Muscle of leg (tissue), 11 donors: ENCODE results near the gene TREH. TPM values are rescaled to one million over a fixed set of nuclear protein-coding genes. Genes with fewer than 3 reads are reported as not detected.

Experiments used
- DNase-seq: peaks from one replicate; pipeline ENCODE4 v3.0.0; 2013
- H3K27ac ChIP-seq: one replicate; pipeline ENCODE4 v1.5.1; 2013; ENCODE audit warnings: mild to moderate bottlenecking, low read length, control low read depth
- H3K27me3 ChIP-seq: one replicate; pipeline ENCODE4 v1.6.1; 2013; ENCODE audit warnings: low read length; ENCODE audit not compliant: control insufficient read depth, insufficient read depth
- H3K36me3 ChIP-seq: one replicate; pipeline ENCODE4 v1.6.1; 2013; ENCODE audit warnings: low read length; ENCODE audit not compliant: control insufficient read depth, insufficient read depth
- H3K4me1 ChIP-seq: one replicate; pipeline ENCODE4 v1.6.1; 2013; ENCODE audit warnings: low read length; ENCODE audit not compliant: control insufficient read depth, insufficient read depth
- H3K4me3 ChIP-seq: one replicate; pipeline ENCODE4 v1.5.1; 2013; ENCODE audit warnings: low read length, control low read depth
- H3K9me3 ChIP-seq: replicated peaks from 2 replicates; pipeline ENCODE4 v1.6.1; 2013; ENCODE audit warnings: low read depth, low read length; ENCODE audit not compliant: control insufficient read depth
- WGBS: methylation state at CpG from one replicate; pipeline ENCODE4 v1.1.5; 2013; ENCODE audit warnings: missing lambda C conversion rate; ENCODE audit not compliant: insufficient coverage; 5-methylcytosine and 5-hydroxymethylcytosine counted together
- polyA plus RNA-seq, 8 donors: library from polyadenylated mRNA; unstranded; fragments of 120-200 nt; gene quantifications; one replicate each; pipeline versions ENCODE4 v1.2.1 to v1.2.3, GENCODE V29; 2013; ENCODE audit warnings: inconsistent platforms in 1 of 8, low replicate concordance in 1 of 8; ENCODE audit not compliant: insufficient read length in 8 of 8, insufficient read depth in 1 of 8
- total RNA-seq: library from RNA; stranded (reverse); fragments of 120-200 nt; gene quantifications from one replicate; pipeline ENCODE4 v1.2.4, GENCODE V29; 2013

TREH gene
- total and polyA plus RNA-seq, 9 donors = under 0.01 to 5.6 (median 0.22) TPM

DNA sequence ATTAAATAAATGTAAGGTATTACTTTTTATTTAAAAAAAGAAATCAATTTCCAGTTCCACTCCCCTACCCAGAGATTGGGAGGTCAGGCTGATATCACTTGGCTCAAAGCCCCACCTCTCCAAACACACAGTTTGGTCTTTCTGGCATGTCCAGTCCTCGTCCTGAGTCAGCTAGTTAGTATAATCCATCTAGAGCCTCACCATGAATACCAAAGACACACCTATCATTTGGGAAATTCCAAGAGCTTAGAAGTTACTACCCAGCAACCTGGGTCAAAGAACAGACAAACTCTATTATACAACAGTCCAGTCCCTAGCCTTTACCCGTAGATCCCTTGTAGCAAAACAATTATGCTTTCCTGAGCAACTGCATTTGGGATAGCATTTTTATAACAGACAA lies 9.4 kb downstream of the TREH start:
- no peaks in the 10 kb centered on the region for H3K4me1 ChIP-seq
- no peaks in the 10 kb centered on the region for H3K9me3 ChIP-seq
- H3K4me3 ChIP-seq = no peak overlapping the region
- 67% methylated on average over 1 of the region's 2 CpGs for WGBS
- no peaks in the 10 kb centered on the region for H3K36me3 ChIP-seq
- H3K27me3 ChIP-seq = no peaks in the 10 kb centered on the region
- no peak overlapping the region for H3K27ac ChIP-seq
- DNase-seq = no peak

DNA sequence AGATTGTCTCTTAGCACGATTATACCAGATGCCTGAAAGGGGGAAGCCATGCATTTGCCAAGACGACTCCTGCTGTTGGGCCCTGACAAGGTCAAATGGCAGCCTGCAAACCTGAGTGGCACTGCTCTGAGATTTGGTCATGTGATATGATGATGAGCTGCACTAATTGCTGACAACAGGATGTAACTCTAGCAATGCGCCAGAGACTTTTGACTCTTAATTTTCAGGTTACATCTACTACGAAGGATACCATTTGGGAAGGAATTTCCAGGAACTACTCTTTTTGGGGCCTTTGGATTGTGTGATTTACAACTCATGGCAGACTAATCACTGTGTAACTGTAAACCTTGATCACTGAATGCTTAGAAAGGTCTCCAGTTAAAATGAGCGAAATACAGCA lies 13.1 kb downstream of the TREH start:
- H3K4me1 ChIP-seq = peaks cover 6% of the 10 kb centered on the region
- H3K27me3 ChIP-seq = no peaks in the 10 kb centered on the region
- WGBS = 31% methylated on average over 3 of the region's 5 CpGs
- H3K27ac ChIP-seq = no peak overlapping the region
- no peaks in the 10 kb centered on the region for H3K36me3 ChIP-seq
- no peak for DNase-seq
- H3K4me3 ChIP-seq = no peak overlapping the region
- H3K9me3 ChIP-seq = no peaks in the 10 kb centered on the region

DNA sequence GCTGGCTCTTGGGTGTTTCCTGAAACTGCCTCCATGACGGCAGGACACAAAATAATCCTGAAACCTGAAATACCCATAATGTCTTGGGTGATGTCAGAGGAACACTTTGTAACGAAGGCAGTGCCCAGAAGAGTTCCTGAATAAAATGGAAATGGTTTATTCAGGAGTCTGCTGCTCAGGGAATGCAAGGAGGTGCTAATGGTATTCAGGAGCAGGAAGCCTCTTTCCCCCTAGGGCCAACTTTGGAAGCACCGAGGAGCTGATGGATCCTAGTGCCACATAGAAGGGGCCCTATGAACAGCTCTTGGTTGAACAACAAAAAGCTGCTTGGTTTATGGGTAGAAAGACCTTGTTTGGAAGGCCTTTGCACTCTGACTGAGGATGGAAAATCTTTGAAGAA lies 15.5 kb downstream of the TREH start:
- WGBS = 31% methylated on average over 2 of the region's 3 CpGs
- H3K27ac ChIP-seq = no peak overlapping the region

DNA sequence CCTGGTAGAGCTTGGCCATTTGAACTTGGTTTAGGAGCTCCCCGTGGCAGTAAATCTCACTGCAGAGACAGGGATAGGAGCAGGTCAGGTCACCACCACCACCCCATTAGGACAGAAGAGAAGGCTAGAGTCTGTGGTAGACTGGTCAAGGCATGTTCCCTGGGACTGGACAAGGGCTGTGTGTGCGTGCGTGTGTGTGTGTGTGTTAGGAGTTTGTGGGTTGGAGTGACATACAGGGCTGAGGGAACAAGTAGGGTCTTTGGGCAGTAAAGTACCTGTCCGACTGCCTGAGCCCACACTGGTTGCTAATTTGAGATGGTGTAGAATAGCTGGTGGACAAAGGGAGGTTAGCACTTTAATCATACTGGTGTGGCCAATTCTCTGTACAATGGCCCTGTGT lies 16.1 kb downstream of the TREH start:
- no peak overlapping the region for H3K4me3 ChIP-seq
- H3K27me3 ChIP-seq = no peaks in the 10 kb centered on the region
- no peak overlapping the region for H3K27ac ChIP-seq
- H3K4me1 ChIP-seq = peaks cover 23% of the 10 kb centered on the region
- H3K36me3 ChIP-seq = no peaks in the 10 kb centered on the region
- 89% methylated on average over 4 of the region's 4 CpGs for WGBS
- no peaks in the 10 kb centered on the region for H3K9me3 ChIP-seq
- DNase-seq = no peak

More for the DNA sequence above, 15.5 kb downstream of the TREH start:
- Histone ChIP-seq H3K4me3 (no peak overlapping the region), H3K36me3 (no peaks in the 10 kb centered on the region), H3K4me1 (peaks cover 23% of the 10 kb centered on the region), H3K27me3 (no peaks in the 10 kb centered on the region), H3K9me3 (no peaks in the 10 kb centered on the region)
- DNase-seq = no peak

DNA sequence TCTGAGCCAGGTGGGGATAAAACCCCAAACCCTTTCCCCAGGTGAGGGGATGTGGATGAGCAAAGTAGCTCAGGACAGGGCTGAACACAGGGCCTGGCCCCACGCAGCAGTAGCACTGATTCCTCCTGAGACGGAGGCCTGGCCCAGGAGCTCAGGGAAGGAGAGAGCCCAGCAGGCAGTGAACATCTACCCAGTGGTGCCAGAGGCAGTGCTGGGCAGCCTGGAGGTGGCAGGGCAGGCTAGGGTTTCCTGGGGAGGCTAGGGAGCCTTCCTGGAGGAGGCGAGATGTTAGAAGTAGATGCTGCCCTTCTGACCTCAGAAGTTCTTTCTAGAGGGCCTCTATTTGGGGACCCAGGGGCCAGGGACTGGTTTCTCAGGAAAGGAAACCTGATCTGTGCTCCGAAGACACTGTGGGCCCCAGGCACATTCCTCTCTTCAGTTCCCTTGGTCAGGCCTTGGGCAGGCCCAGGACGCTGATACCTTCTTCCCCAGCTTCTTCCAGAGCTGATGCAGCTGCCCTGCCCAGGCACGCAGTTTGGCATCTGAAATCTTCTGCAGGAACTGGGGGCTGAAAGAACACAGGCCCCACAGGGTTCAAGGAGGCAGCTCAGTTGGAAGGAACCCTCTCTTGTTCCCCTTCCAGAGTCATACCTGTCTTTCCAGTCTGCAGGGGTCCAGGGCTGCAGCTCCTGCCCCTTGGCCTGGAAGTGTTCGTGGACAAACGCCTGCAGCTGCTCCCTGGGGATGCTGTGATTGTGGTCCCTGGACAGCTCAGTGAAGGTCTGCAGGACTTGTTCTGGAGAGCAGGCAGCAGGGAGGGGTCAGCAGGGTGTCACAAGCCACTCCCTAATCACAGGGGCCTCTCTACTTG lies 16.8 kb downstream of the TREH start:
- H3K4me1 ChIP-seq = peaks cover 23% of the 10 kb centered on the region
- no peaks in the 10 kb centered on the region for H3K27me3 ChIP-seq
- WGBS = 51% methylated on average over 4 of the region's 8 CpGs
- no peak overlapping the region for H3K4me3 ChIP-seq
- H3K9me3 ChIP-seq = no peaks in the 10 kb centered on the region
- no peak overlapping the region for H3K27ac ChIP-seq
- DNase-seq = no peak
- H3K36me3 ChIP-seq = peaks cover 7% of the 10 kb centered on the region

DNA sequence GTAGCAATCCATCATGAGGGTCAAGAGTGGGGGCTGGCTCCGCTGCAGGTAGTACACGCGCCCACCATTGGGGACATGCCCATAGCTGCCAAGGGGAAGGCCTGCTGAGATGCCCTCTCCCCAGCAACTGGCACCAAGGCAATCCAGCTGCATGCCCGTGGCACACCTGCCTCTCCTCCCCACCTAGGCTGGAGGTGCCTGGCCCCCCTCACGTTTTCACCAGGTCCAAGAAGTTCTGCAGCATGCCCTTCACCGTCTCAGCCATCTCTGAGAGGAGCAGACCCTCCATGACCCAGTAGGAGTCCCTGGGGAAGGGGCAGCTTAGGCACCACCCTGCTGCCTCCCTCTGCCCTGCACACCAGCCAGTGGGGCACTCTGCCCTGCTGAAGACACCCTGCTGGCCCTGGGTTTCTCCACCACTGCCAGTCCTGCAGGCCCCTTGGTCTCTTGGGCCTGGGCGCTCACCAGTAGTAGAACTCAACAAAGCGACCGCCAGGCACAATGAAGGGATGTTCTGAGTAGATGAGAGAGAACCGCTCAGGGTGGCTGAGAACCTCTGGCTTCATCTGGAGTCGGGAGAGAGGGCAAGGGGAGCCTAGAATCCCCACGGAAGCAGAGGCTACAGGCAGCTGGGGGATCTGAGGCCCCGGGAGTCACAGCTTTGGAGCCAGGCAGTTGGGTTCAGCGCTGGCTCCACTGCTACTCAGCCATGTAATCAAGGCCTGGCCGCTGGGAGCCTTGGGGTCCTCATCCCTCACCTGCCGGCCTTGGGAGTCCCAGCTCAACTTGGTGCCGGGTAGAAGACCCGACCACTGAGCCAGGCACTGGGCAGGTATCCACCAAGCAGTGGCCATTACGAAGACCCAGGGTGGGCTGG lies 17.8 kb downstream of the TREH start:
- no peaks in the 10 kb centered on the region for H3K27me3 ChIP-seq
- no peak overlapping the region for H3K4me3 ChIP-seq
- H3K4me1 ChIP-seq = peaks cover 23% of the 10 kb centered on the region
- WGBS = 78% methylated on average over 11 of the region's 19 CpGs
- no peaks in the 10 kb centered on the region for H3K9me3 ChIP-seq
- no peak overlapping the region for H3K27ac ChIP-seq
- peaks cover 16% of the 10 kb centered on the region for H3K36me3 ChIP-seq
- no peak for DNase-seq

DNA sequence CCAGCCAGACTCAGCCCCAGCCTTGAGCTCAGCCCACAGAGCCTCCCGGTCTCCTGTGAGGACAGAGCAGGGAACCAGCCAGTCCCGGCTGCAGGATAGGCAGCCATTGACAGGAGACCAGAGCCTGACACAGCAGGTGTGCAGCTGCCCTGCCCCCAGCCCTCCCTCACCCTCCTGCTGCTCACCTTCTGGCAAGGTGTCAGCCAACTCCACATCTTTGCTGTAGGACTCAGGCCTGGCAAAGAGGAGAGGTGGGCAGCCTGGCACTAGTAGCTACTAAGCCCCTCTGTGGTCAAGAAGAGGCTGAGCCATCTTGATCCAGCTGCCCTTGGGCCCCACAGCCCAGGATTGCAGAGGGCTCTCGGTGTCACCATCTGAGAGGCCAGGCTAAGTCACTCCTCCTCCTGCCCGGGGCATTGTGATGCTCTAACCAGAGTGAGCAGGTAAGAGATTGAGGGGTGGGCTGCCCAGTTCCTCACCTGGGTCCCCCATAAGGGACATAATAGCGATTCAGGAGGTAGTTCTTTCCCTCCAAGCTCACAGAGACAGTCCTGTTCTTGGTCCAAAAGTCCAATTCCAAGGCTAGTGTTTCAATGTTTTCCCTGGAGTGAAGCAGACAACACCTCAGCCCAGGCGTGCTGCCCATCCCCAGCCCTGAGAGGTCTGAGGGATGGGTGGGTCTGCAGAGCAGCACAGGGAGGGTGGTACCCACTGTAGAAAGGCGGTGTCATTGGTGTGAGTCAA lies 18.6 kb downstream of the TREH start:
- H3K27me3 ChIP-seq = no peaks in the 10 kb centered on the region
- 76% methylated on average over 7 of the region's 7 CpGs for WGBS

DNA sequence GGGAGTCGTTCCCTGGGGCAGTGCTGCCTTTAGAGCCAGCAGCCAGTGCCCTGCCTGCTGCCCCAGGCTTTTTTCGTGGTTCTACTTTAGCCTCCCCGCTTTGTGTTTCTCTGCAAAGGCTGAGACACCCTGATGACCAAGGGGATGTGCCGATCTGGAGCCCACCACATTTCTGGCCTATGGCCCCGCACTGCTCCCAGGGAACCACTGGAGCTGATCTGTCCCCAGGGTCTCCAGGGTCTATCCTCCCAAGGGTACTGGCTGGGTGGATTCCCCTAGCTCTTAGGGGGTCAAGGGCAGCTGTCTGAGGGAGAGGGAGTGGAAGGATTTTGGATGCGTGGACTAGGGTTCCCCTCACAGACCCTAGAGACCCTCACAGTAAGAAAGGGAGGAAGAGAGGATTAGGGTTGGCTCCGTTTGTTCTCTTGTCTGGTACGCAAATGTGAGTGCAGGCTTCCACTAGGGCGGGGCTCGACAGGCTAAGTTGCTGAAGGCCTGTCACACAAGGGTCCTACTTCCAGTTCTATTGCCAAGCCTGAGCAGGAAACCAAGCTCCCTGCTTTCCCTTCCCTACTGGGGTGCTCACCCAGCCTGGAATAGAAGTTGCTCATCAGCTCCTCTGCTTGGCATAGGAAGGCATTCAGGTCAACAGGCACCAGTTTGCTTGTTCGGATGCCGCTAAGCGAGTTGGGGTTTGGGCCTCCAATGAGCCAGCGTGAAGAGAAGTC lies 19.3 kb downstream of the TREH start:
- H3K4me3 ChIP-seq = no peak overlapping the region
- 66% methylated on average over 11 of the region's 14 CpGs for WGBS

More for the DNA sequence above, 18.6 kb downstream of the TREH start:
- H3K9me3 ChIP-seq = no peaks in the 10 kb centered on the region
- H3K27ac ChIP-seq = no peak overlapping the region
- no peak for DNase-seq
- H3K4me1 ChIP-seq = peaks cover 23% of the 10 kb centered on the region
- peaks cover 25% of the 10 kb centered on the region for H3K36me3 ChIP-seq
- H3K4me3 ChIP-seq = no peak overlapping the region

DNA sequence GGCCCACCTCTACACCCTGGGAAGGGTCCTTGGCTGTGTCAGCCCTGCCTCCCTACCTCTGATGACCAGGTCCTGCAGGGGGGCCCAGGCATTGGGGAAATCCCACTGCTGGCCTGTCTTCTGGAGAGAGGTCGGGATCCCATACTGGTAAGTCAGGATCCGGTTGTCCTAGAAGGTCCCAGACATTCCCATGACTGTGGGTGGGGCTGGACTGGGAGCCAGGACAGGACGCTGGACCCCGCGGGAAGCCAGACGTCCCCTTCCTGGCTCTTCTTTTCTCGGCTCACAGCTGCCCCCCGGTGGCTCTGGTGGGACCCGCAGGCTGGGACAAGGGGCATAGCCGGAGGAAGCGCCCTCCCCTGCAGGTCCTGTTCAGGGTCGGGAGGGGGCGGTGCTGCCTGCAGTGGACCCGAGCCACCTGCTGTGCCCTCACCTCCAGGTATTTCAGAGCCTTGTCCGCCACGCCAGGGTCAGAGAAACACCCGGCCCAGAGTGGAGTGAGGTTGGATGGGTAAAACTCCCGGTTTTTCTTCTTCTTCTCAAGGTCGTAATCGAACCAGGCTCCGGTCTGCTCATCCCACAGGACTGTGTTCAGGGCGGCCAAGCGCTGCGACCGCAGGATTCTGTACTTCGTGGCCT lies 20.0 kb downstream of the TREH start:
- H3K27ac ChIP-seq = peak overlapping the region; percentile 48
- H3K9me3 ChIP-seq = no peaks in the 10 kb centered on the region
- 7% methylated on average over 23 of the region's 26 CpGs for WGBS
- peaks cover 32% of the 10 kb centered on the region for H3K36me3 ChIP-seq
- DNase-seq = peak; percentile 90
- peaks cover 23% of the 10 kb centered on the region for H3K4me1 ChIP-seq
- H3K4me3 ChIP-seq = no peak overlapping the region
- H3K27me3 ChIP-seq = no peaks in the 10 kb centered on the region

More for the DNA sequence above, 19.3 kb downstream of the TREH start:
- Histone ChIP-seq H3K27ac (no peak overlapping the region), H3K9me3 (no peaks in the 10 kb centered on the region), H3K4me1 (peaks cover 23% of the 10 kb centered on the region), H3K27me3 (no peaks in the 10 kb centered on the region), H3K36me3 (peaks cover 32% of the 10 kb centered on the region)
- DNase-seq = peak; percentile 36
